ENCODE data around the gene HOXD12.
A peak's percentile ranks its signal among the peaks of the same experiment; 100 is the strongest.

HOXD12 gene

GRCh38 chr2:176093898-176094249 lies 5.7 kb upstream of the HOXD12 start:
- no peak for DNase-seq

GRCh38 chr2:176094349-176094748 lies 5.2 kb upstream of the HOXD12 start:
- no peak for DNase-seq

GRCh38 chr2:176095421-176095820 lies 4.2 kb upstream of the HOXD12 start:
- no peak for DNase-seq

GRCh38 chr2:176096243-176096985 lies 3.2 kb upstream of the HOXD12 start:
- no peak for DNase-seq

GRCh38 chr2:176096986-176097819 lies 2.4 kb upstream of the HOXD12 start:
- peak; percentile 52 for DNase-seq

GRCh38 chr2:176097820-176098365 lies 1.7 kb upstream of the HOXD12 start:
- no peak for DNase-seq

GRCh38 chr2:176098366-176099158 lies 1.0 kb upstream of the HOXD12 start:
- no peak for DNase-seq

- no peak for DNase-seq
Observed at GRCh38 chr2:176099159-176099727, 352 bp upstream of the HOXD12 start.

GRCh38 chr2:176100547-176101140 lies 1.0 kb downstream of the HOXD12 start:
- DNase-seq = no peak

GRCh38 chr2:176101216-176101830 lies 1.7 kb downstream of the HOXD12 start:
- DNase-seq = no peak

GRCh38 chr2:176101842-176102241 lies 2.2 kb downstream of the HOXD12 start:
- no peak for DNase-seq

GRCh38 chr2:176102309-176102866 lies 2.8 kb downstream of the HOXD12 start:
- no peak for DNase-seq

- no peak for DNase-seq
Observed at GRCh38 chr2:176103194-176103593, 3.6 kb downstream of the HOXD12 start.

GRCh38 chr2:176103742-176104315 lies 4.2 kb downstream of the HOXD12 start:
- no peak for DNase-seq

GRCh38 chr2:176104316-176105077 lies 4.9 kb downstream of the HOXD12 start:
- DNase-seq = no peak

- no peak for DNase-seq
Observed at GRCh38 chr2:176105078-176105729, 5.6 kb downstream of the HOXD12 start.

- no peak for DNase-seq
Observed at GRCh38 chr2:176105730-176106580, 6.4 kb downstream of the HOXD12 start.

GRCh38 chr2:176106581-176107539 lies 7.3 kb downstream of the HOXD12 start, which contains the start of gene HOXD11:
HOXD11 (plus strand) TSS chr2:176107280; CDS start chr2:176107356, 76 bp downstream.
- no peak for DNase-seq

Data from activated CD4-positive, alpha-beta T cell treated with anti-CD3 and anti-CD28 coated beads, Interleukin-2, amount 50 U/mL, for 16 hours (primary cell).